MM.1S (cell line): ENCODE measurements around the gene TRABD2B.
A peak's percentile ranks its signal among the peaks of the same experiment; 100 is the strongest.

Source experiments
- DNase-seq: peaks from one replicate; pipeline ENCODE4 v3.0.0-alpha.2; 2015
- H2AFZ ChIP-seq: fragments of 300-600 bp; sonication (generic); 2 replicates; pipeline ENCODE4 v1.6.0; 2016; ENCODE audit warnings: antibody characterized with exemption, low read length
- H3F3A ChIP-seq: fragments of 300-600 bp; sonication (generic); 2 replicates; pipeline ENCODE4 v1.6.1; 2016; ENCODE audit warnings: mild to moderate bottlenecking, antibody characterized with exemption, low read length, moderate library complexity, mixed read lengths; ENCODE audit not compliant: insufficient read depth
- H3K27ac ChIP-seq: fragments of 300-600 bp; sonication (generic); 2 replicates; pipeline ENCODE4 v1.5.1; 2016; ENCODE audit warnings: mild to moderate bottlenecking, low read length
- H3K27me3 ChIP-seq: fragments of 300-600 bp; sonication (generic); replicated peaks from 2 replicates; pipeline ENCODE4 v1.6.0; 2016; ENCODE audit warnings: low read length; ENCODE audit not compliant: insufficient read depth
- H3K36me3 ChIP-seq: fragments of 300-600 bp; sonication (generic); replicated peaks from 2 replicates; pipeline ENCODE4 v1.6.1; 2016; ENCODE audit warnings: mild to moderate bottlenecking, low read length, mixed read lengths; ENCODE audit not compliant: insufficient read depth
- H3K4me1 ChIP-seq: fragments of 300-600 bp; sonication (generic); 2 replicates; pipeline ENCODE4 v1.6.1; 2016; ENCODE audit warnings: low read length, mixed read lengths
- H3K4me2 ChIP-seq: fragments of 300-600 bp; sonication (generic); 2 replicates; pipeline ENCODE4 v1.6.0; 2016; ENCODE audit warnings: low read depth, low read length
- H3K4me3 ChIP-seq: fragments of 300-600 bp; sonication (generic); 2 replicates; pipeline ENCODE4 v1.5.1; 2016; ENCODE audit warnings: low read length, mixed read lengths
- H3K79me2 ChIP-seq: fragments of 300-600 bp; sonication (generic); 2 replicates; pipeline ENCODE4 v1.6.1; 2016; ENCODE audit warnings: mixed run types, low read length, mixed read lengths
- H3K9ac ChIP-seq: fragments of 300-600 bp; sonication (generic); 2 replicates; pipeline ENCODE4 v1.6.1; 2016; ENCODE audit warnings: low read length, mixed read lengths
- H3K9me2 ChIP-seq: fragments of 300-600 bp; sonication (generic); replicated peaks from 2 replicates; pipeline ENCODE4 v1.6.1; 2016; ENCODE audit warnings: mild to moderate bottlenecking, low read length, mixed read lengths; ENCODE audit not compliant: insufficient read depth
- H3K9me3 ChIP-seq: fragments of 300-600 bp; sonication (generic); replicated peaks from 2 replicates; pipeline ENCODE4 v1.6.1; 2016; ENCODE audit warnings: mild to moderate bottlenecking, low read length, mixed read lengths; ENCODE audit not compliant: insufficient read depth
- H4K20me1 ChIP-seq: fragments of 300-600 bp; sonication (generic); 2 replicates; pipeline ENCODE4 v1.6.1; 2016; ENCODE audit warnings: mild to moderate bottlenecking, low read length, moderate library complexity, mixed read lengths; ENCODE audit not compliant: insufficient read depth
- CTCF ChIP-seq: fragments of 300-600 bp; sonication (generic); IDR thresholded peaks from 2 replicates; pipeline ENCODE4 v1.5.1; 2016; ENCODE audit warnings: antibody characterized with exemption, low read length, mixed read lengths
- EZH2 ChIP-seq: fragments of 300-600 bp; sonication (generic); optimal IDR thresholded peaks from 2 replicates; pipeline ENCODE3; 2017; ENCODE audit warnings: low read depth, mild to moderate bottlenecking, antibody characterized with exemption, low read length, mixed read lengths
- EZH2phosphoT487 ChIP-seq: fragments of 300-600 bp; sonication (generic); IDR thresholded peaks from 2 replicates; pipeline ENCODE4 v1.6.1; 2018; ENCODE audit warnings: antibody characterized with exemption, low read length

The TRABD2B gene

GRCh38 chr1:47711848-47712492, 285.2 kb downstream of the TRABD2B start:
- DNase-seq: peak; percentile 16
- Histone ChIP-seq H4K20me1 (no peaks in the 10 kb centered on the region), H3F3A (peaks cover 6% of the 10 kb centered on the region), H3K27ac (no peak overlapping the region), H3K27me3 (peaks cover 31% of the 10 kb centered on the region), H3K9me3 (no peaks in the 10 kb centered on the region), H3K4me1 (peaks cover 11% of the 10 kb centered on the region), H3K36me3 (no peaks in the 10 kb centered on the region), H3K9ac (no peak overlapping the region), H3K79me2 (no peaks in the 10 kb centered on the region), H3K4me3 (no peak overlapping the region), H3K9me2 (no peaks in the 10 kb centered on the region), H2AFZ (no peak overlapping the region), H3K4me2 (peak overlapping the region; percentile 96; the same call in 1 of the 2 replicates)
- TF ChIP-seq EZH2 (no peak), EZH2phosphoT487 (no peak), CTCF (no peak)

- no peaks in the 10 kb centered on the region for H3K9me3 ChIP-seq
- no peak overlapping the region for H3K27ac ChIP-seq
- H3K9ac ChIP-seq: no peak overlapping the region
- peak overlapping the region; percentile 96 for H3K4me2 ChIP-seq
- peaks cover 31% of the 10 kb centered on the region for H3K27me3 ChIP-seq
- H3K4me3 ChIP-seq: peak overlapping the region; percentile 54
- no peaks in the 10 kb centered on the region for H3K9me2 ChIP-seq
- no peaks in the 10 kb centered on the region for H3K36me3 ChIP-seq
- H2AFZ ChIP-seq: peak overlapping the region; percentile 21
- TF ChIP-seq EZH2phosphoT487 (no peak), CTCF (no peak), EZH2 (no peak)
- H3K4me1 ChIP-seq: peaks cover 11% of the 10 kb centered on the region
- peaks cover 6% of the 10 kb centered on the region for H3F3A ChIP-seq
- H4K20me1 ChIP-seq: no peaks in the 10 kb centered on the region
- peak; percentile 35 for DNase-seq
- no peaks in the 10 kb centered on the region for H3K79me2 ChIP-seq
Observed at GRCh38 chr1:47711184-47711847, 285.9 kb downstream of the TRABD2B start.
